Globus pallidus (tissue), 1 donor: ENCODE results near the gene JAKMIP1.

Experiments
- DNase-seq: peaks from one replicate; pipeline ENCODE4 v3.0.0-alpha.2; 2015; ENCODE audit warnings: low spot score

The JAKMIP1 gene

GRCh38 chr4:6180841-6181631 is 19.3 kb downstream of the JAKMIP1 start:
- no peak for DNase-seq

GRCh38 chr4:6179362-6179761 is 21.0 kb downstream of the JAKMIP1 start:
- no peak for DNase-seq

- DNase-seq = no peak
These were observed 21.6 kb downstream of the JAKMIP1 start for GRCh38 chr4:6178757-6179156.

- no peak for DNase-seq
These were observed 22.7 kb downstream of the JAKMIP1 start for GRCh38 chr4:6177587-6178197.

GRCh38 chr4:6175426-6175825 is 24.9 kb downstream of the JAKMIP1 start:
- DNase-seq = no peak

- DNase-seq = no peak
These were observed 27.5 kb downstream of the JAKMIP1 start for GRCh38 chr4:6172927-6173200.

- no peak for DNase-seq
These were observed 28.0 kb downstream of the JAKMIP1 start for GRCh38 chr4:6172093-6172926.

GRCh38 chr4:6169239-6169638 is 31.1 kb downstream of the JAKMIP1 start:
- no peak for DNase-seq

- DNase-seq = no peak
These were observed 34.6 kb downstream of the JAKMIP1 start for GRCh38 chr4:6165766-6166165.

- no peak for DNase-seq
These were observed 37.5 kb downstream of the JAKMIP1 start for GRCh38 chr4:6162885-6163284.

- DNase-seq = no peak
These were observed 38.4 kb downstream of the JAKMIP1 start for GRCh38 chr4:6161921-6162464.

GRCh38 chr4:6160536-6160935 is 39.8 kb downstream of the JAKMIP1 start:
- DNase-seq = no peak

GRCh38 chr4:6157926-6158325 is 42.4 kb downstream of the JAKMIP1 start:
- DNase-seq = no peak

- no peak for DNase-seq
These were observed 44.2 kb downstream of the JAKMIP1 start for GRCh38 chr4:6155996-6156750.

- no peak for DNase-seq
These were observed 45.5 kb downstream of the JAKMIP1 start for GRCh38 chr4:6154875-6155274.

GRCh38 chr4:6153874-6154273 is 46.5 kb downstream of the JAKMIP1 start:
- DNase-seq = no peak

- DNase-seq = no peak
These were observed 47.3 kb downstream of the JAKMIP1 start for GRCh38 chr4:6152869-6153705.

- DNase-seq = no peak
These were observed 50.2 kb downstream of the JAKMIP1 start for GRCh38 chr4:6150046-6150735.

- no peak for DNase-seq
These were observed 51.7 kb downstream of the JAKMIP1 start for GRCh38 chr4:6148506-6149205.

- no peak for DNase-seq
These were observed 52.9 kb downstream of the JAKMIP1 start for GRCh38 chr4:6147441-6147840.
